RWPE1 (cell line): ENCODE data around the gene MSH3.

Experiments
- CTCF ChIA-PET: fragments of 350-600 bp; sonication (Branson Sonifier 250); formaldehyde crosslinking; extraction: SDS; loops from one replicate; lab custom pipeline; 2021; lab: Yijun Ruan, JAX
- POLR2A ChIA-PET: fragments of 400-600 bp; formaldehyde crosslinking; extraction: SDS; loops from one replicate; lab custom pipeline; 2020; ENCODE audit warnings: antibody characterized with exemption; ENCODE audit not compliant: low non-redundant PET; lab: Yijun Ruan, JAX
- DNase-seq: peaks from one replicate; pipeline ENCODE4 v3.0.0; 2012; ENCODE audit warnings: low spot score
- H3K27ac ChIP-seq: fragments of 450-650 bp; 2 replicates; pipeline ENCODE4 v1.5.1; 2017
- TF ChIP-seq, protein P1 (sequence below): fragments of 450-650 bp; conservative IDR thresholded peaks from 2 replicates; pipeline ENCODE4 v1.5.1; 2017; ENCODE audit warnings: low read depth, mild to moderate bottlenecking

The MSH3 gene

DNA sequence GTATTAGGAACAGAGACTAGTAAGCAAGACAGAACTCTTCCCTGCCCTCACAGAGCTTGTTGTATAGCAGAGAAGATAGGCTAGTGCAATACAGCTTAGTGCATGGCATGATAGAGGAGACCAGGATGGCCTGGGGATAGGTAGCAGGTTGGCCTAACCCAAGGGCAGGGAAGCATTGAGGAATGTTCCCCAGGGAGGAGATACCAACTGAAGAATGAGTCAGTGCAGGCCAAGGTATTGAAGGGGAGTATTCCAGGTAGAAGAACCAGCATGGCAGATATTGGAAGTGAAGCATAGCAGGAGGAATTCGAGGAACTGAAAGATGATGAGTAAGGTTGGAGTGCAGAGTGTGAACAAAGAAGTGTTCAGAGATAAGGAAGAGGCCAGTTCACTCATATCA is 138.9 kb downstream of the MSH3 start:
- POLR2A ChIA-PET, result no interaction called here
- H3K27ac ChIP-seq, result no peak overlapping the region
- CTCF ChIA-PET, result no interaction called here
- peak; percentile 44 for DNase-seq
- TF ChIP-seq, protein P1, sequence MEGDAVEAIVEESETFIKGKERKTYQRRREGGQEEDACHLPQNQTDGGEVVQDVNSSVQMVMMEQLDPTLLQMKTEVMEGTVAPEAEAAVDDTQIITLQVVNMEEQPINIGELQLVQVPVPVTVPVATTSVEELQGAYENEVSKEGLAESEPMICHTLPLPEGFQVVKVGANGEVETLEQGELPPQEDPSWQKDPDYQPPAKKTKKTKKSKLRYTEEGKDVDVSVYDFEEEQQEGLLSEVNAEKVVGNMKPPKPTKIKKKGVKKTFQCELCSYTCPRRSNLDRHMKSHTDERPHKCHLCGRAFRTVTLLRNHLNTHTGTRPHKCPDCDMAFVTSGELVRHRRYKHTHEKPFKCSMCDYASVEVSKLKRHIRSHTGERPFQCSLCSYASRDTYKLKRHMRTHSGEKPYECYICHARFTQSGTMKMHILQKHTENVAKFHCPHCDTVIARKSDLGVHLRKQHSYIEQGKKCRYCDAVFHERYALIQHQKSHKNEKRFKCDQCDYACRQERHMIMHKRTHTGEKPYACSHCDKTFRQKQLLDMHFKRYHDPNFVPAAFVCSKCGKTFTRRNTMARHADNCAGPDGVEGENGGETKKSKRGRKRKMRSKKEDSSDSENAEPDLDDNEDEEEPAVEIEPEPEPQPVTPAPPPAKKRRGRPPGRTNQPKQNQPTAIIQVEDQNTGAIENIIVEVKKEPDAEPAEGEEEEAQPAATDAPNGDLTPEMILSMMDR, result no peak

DNA sequence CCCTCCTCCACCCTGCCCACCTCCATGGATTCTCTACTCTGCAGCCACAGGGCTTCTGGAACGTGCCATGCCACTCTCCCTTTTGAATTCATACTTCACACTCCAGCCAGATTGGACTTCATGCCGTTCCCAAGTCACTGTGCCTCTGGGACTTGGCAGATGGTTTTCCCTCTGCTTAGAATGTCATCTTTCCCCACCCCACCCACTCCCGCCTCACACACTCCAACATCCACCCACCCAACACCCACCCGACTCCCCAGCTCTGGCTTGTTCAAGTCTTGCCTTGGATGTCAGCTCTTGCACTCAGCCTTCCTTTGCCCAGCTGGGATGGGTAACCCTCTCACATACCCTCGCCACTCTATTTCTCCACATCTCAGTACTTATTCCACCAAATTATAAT is 142.4 kb downstream of the MSH3 start:
- no peak for DNase-seq
- ChIA-PET CTCF (no interaction called here), POLR2A (no interaction called here)
- H3K27ac ChIP-seq, result no peak overlapping the region
- TF ChIP-seq, protein P1, result no peak

DNA sequence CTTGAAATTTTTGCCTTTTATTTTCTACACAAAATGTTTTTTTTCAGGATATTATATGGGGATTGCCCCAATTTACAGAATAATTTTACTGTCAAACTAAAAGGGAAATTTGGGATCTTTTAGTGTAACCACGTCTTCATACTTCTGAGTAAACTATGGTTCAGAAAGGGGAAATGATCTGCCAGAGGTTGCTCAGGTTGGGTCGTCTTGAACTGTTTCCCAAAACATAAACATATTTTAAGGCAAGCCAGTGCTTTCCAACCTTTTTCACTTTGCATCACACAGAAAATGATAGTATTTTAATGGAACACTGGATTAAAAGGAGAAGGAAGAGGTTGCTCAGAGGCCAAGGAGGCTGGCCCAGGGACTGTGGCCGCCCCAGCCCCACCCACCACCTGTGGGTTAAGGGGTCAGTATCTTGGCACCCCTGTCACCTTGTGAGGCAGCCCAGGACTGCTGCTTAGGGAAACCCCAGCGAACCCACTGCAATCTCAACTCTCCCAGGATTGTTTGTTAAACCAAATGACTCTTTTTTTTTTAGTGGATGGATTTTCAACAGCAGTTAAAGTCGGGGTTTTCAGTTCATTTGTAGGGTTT is 143.1 kb downstream of the MSH3 start:
- POLR2A ChIA-PET, result no interaction called here
- CTCF ChIA-PET, result no interaction called here
- TF ChIP-seq, protein P1, result no peak
- H3K27ac ChIP-seq, result no peak overlapping the region
- no peak for DNase-seq

DNA sequence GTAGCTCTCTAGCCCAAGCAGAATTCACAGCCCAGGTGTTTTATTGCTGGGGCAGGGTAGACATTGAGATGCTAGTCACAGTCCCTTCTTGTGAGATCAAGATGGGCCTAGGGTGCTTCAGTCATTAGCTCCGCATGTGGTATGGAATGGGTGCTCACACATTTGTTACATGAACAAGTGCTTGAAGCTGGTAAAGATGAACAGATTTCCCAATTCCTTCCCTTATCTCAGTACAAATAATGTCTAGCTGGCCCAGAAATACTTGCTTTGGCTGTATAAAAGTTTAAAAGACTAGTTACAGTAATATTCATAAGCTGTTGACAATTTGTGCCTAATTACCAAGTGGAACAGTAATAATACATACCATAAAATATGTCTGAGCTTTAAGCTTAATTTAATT is 143.7 kb downstream of the MSH3 start:
- ChIA-PET POLR2A (no interaction called here), CTCF (interaction anchor here (0.5 kb wide), 1 partner anchor 608 kb away, joined by 5 read pairs; no protein-coding TSS in a partner anchor)
- no peak for DNase-seq
- H3K27ac ChIP-seq, result no peak overlapping the region
- TF ChIP-seq, protein P1, result no peak

DNA sequence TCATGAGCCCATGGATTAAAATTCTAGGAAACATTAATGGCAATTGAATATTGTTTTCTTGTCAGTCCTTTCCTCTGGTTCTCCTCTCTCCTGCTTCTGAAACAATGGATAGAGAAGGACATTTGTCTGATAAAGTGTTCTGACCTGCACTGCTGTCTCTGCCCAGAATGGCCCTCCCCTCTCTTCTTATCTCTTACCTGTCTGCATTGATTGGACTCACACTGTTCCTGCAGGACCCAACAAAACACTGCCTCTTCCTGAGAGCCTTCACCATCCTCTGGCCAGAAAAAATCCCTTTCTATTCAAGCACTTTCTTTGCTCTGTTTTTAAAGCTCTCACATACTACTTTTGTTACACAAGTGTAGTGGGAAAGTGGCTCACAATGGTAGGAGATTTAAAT is 144.2 kb downstream of the MSH3 start:
- ChIA-PET POLR2A (no interaction called here), CTCF (interaction anchor here (0.5 to 0.7 kb wide), 3 partner anchors 266 to 676 kb away, joined by 3 to 7 read pairs (median 5); no protein-coding TSS in a partner anchor)
- TF ChIP-seq, protein P1, result no peak
- H3K27ac ChIP-seq, result no peak overlapping the region
- no peak for DNase-seq

DNA sequence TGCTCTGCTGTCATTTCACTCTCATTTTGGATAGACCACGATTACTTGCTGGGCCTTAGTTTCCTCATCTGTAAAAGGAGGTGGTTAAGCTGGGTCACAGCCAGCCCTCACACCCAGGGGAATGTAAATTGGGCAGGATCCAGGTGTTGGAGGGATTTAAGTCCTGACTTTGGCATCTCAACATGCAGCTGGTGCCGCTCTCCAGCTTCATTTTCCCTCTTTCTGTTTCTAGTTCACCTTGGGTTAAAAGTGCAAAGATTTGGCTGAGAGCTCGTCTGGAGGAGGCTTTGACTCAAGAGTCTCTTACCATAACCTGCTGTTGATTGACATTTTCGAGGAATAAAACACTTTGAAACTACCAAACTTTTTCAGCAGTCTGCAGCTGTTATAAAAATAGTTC is 144.6 kb downstream of the MSH3 start:
- TF ChIP-seq, protein P1, result no peak
- DNase-seq, result no peak
- no peak overlapping the region for H3K27ac ChIP-seq
- POLR2A ChIA-PET, result no interaction called here
- CTCF ChIA-PET, result interaction anchor here (0.7 kb wide), 2 partner anchors 265 to 676 kb away, joined by 3 to 7 read pairs; no protein-coding TSS in a partner anchor
